Measurements from ENCODE around the gene PRPF6. TPM values are rescaled to one million over a fixed set of nuclear protein-coding genes. Genes with fewer than 3 reads are reported as not detected.

The PRPF6 gene
- total and polyA plus RNA-seq, 2 of the 13 experiments (the other 11 are each of a cell fraction or from before 2014, with no cell fraction given), result 63.7 to 101 TPM

GRCh38 chr20:63980806-63981728 is at the start of gene PRPF6 (continued):
- TF ChIP-seq CC2D1A (CRISPR knock-in tag; IDR thresholded peaks at IDR 0.05), result peak; percentile 89; the same call in 1 of the 2 replicates
- peak; percentile 98 for TF ChIP-seq ZNF337 (CRISPR knock-in tag; IDR thresholded peaks at IDR 0.05; ENCODE audit: borderline replicate concordance, low read depth)
- TF ChIP-seq ZNF670 (CRISPR knock-in tag; IDR thresholded peaks at IDR 0.05; ENCODE audit: borderline replicate concordance), result peak; percentile 96
- peak; percentile 94 for TF ChIP-seq MTA1 (CRISPR knock-in tag; IDR thresholded peaks at IDR 0.05; ENCODE audit: borderline replicate concordance)
- peak; percentile 82; the same call in 1 of the 2 replicates for TF ChIP-seq SNAPC2 (CRISPR knock-in tag; IDR thresholded peaks at IDR 0.05)
- TF ChIP-seq ZFAT (CRISPR knock-in tag; conservative IDR thresholded peaks at IDR 0.05), result no peak
- no peak for TF ChIP-seq SETDB1 (CRISPR knock-in tag; IDR thresholded peaks at IDR 0.05; ENCODE audit: borderline replicate concordance)
- no peak for TF ChIP-seq ZNF562 (CRISPR knock-in tag; IDR thresholded peaks at IDR 0.05; ENCODE audit: borderline replicate concordance)
- peak; percentile 91 for TF ChIP-seq TFDP2 (CRISPR knock-in tag; IDR thresholded peaks at IDR 0.05)
- TF ChIP-seq ZNF784 (CRISPR knock-in tag; IDR thresholded peaks at IDR 0.05; ENCODE audit: borderline replicate concordance), result peak; percentile 96
- TF ChIP-seq SUZ12 (IDR thresholded peaks at IDR 0.05; ENCODE audit: low read depth, low read length), result peak; percentile 21; the same call in 1 of the 2 replicates
- peak; percentile 84; the same call in 1 of the 2 replicates for TF ChIP-seq FOXO1 (CRISPR knock-in tag; IDR thresholded peaks at IDR 0.05)
- TF ChIP-seq ZBTB43 (CRISPR knock-in tag; conservative IDR thresholded peaks at IDR 0.05), result 0 out of 2 replicates have a peak, but pooled peaks have one; percentile 62
- no peak for TF ChIP-seq SRSF4 (IDR thresholded peaks at IDR 0.05; ENCODE audit: low read depth, low read length, poor library complexity, severe bottlenecking)
- TF ChIP-seq ZBTB42 (CRISPR knock-in tag; IDR thresholded peaks at IDR 0.05), result no peak; the same call in none of the 2 replicates
- no peak for TF ChIP-seq DNMT1 (CRISPR knock-in tag; IDR thresholded peaks at IDR 0.05)
- TF ChIP-seq ZNF547 (CRISPR knock-in tag; IDR thresholded peaks at IDR 0.05), result 0 out of 2 replicates have a peak, but pooled peaks have one; percentile 45
- 0 out of 2 replicates have a peak, but pooled peaks have one; percentile 32 for TF ChIP-seq NFE2 (CRISPR knock-in tag; IDR thresholded peaks at IDR 0.05)
- TF ChIP-seq ZNF572 (CRISPR knock-in tag; IDR thresholded peaks at IDR 0.05), result peak; percentile 95
- TF ChIP-seq SAP130 (CRISPR knock-in tag; IDR thresholded peaks at IDR 0.05; ENCODE audit: low read depth), result peak; percentile 100
- no peak for TF ChIP-seq TRIM24 (CRISPR knock-in tag; IDR thresholded peaks at IDR 0.05)
- peak; percentile 96 for TF ChIP-seq ZNF598 (CRISPR knock-in tag; IDR thresholded peaks at IDR 0.05; ENCODE audit: borderline replicate concordance)
- TF ChIP-seq ZNF703 (CRISPR knock-in tag; IDR thresholded peaks at IDR 0.05; ENCODE audit: borderline replicate concordance), result no peak
- TF ChIP-seq MLLT10 (CRISPR knock-in tag; IDR thresholded peaks at IDR 0.05), result no peak
- peak; percentile 97 for TF ChIP-seq HOXA5 (CRISPR knock-in tag; IDR thresholded peaks at IDR 0.05)
- peak; percentile 99 for TF ChIP-seq ERF (CRISPR knock-in tag; IDR thresholded peaks at IDR 0.05)
- TF ChIP-seq BHLHE40 (IDR thresholded peaks at IDR 0.05; ENCODE audit: low read length), result peak; percentile 65

All from HepG2 (cell line).